ENCODE data around the gene NKX6-1.

NKX6-1 gene

DNA sequence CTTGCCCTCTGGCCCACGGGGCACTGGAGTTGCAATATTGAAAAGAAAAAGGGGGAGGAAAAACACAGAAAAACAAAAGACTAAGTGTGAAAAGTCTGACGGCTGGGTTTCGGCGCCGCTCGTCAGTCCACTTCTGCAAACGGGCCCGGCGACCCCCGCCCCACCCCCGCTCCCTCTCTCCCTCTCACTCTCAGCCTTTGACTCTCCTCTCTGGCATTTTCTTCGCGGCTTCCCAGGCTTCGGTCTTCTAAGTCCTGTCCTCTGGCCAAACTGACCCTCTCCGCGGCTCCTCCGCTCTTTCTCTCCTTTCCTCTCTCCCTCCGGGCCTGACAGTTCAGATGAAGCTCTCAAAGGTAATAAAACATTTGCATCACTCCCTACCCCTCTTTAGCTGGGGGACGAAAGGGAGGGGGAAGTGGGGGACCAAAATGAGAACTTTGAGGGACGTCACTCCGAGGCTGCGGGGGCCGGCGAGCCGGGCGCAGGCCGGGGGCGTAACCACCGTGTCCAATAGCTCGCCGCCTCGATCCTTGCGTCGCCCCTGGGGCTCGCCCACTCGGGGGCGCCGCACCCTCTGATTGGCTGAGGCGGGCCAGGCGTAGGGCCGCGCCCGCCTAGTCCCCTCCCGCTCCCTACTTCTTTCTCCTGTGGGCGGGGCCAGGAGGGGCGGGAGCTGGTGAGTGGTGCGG is at the start of gene NKX6-1:
Gene NKX6-1 (minus strand): TSS at position 358 of the 689 bp plus-strand sequence. CDS start 1,064 bp downstream, outside the sequence.
- no peak for DNase-seq

DNA sequence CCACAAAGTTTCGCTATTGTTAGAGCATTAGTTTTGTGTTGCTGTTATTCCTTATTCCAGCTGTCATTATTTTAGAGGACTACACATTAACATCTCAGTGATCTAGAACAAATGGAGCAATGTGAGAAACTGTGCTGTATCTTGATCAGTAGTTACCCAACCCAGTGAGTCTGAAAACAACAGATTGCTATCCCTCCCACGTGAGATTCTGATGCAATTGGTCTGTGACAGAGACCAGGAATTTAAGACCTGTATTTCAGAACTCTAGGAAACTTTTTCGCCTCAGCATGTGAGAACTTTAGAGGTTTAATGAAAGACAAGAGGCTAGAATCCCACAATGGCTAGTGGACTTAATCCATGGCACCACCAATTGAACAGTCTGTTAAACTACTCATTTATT is 48.1 kb upstream of the NKX6-1 start:
- no peak for DNase-seq

DNA sequence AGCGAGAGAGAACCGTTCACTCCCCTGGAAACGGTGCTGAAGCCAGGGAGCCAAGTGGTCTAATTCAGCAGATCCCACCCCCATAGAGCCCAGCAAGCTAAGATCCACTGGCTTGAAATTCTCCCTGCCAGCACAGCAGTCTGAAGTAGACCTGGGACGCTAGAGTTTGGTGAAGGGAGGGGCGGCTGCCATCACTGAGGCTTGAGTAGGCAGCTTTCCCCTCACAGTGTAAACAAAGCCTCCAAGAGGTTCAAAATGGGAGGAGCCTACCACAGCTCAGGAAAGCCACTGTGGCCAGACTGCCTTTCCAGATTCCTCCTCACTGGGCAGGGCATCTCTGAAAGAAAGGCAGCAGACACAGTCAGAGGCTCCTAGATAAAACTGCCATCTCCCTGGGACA is 46.0 kb upstream of the NKX6-1 start:
- DNase-seq: no peak

DNA sequence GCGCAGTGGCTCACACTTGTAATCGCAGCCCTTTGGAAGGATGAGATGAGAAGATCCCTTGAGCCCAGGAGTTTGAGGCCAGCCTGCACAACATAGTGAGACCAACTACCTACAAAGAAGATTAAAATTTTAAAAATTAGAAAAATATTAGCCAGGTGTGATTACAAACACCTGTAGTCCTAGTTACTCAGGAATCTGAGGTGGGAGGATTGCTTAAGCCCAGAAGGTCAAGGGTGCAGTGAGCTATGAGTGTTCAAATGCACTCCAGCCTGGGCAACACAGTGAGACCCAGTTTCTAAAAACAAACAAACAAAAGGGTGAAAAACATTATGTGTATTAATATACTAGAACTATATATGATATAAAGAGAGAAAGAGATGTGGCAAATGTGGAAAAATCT is 36.8 kb upstream of the NKX6-1 start:
- DNase-seq: no peak

DNA sequence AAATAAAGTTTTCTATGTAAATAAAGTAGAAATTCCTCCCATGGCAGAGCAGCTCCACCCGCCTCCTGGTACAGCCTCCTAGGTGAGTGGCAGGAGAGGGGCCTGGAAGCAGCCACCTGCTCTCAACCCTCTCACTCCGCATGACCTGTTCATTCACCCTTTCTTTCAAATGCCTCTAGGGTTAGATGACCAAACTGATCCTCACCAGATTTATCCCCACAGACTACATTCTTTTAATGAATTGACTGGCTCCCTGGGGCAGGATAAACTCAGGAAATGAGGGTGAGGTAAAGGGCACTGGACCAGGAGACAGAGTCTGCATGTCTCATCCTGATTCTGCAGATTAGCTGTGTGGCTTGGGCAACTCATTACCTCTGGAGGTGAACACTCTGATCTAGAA is 32.6 kb upstream of the NKX6-1 start:
- DNase-seq: no peak

DNA sequence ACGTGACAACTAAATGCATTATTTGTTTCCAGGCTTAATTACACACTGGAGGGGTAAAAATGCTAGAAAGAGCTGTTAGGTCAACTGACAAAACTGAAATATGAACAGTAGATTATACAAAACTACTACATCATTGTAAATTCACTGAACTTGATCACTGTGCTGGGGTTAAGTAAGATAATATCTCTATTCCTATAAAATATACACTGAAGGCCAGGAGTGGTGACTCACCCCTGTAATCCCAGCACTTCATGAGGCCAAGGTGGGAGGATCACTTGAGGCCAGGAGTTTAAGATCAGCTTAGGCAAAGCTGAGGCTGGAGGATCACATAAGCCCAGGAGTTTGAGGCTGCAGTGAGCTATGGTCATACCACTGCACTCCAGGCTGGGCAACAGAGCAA is 31.8 kb upstream of the NKX6-1 start:
- DNase-seq: no peak

DNA sequence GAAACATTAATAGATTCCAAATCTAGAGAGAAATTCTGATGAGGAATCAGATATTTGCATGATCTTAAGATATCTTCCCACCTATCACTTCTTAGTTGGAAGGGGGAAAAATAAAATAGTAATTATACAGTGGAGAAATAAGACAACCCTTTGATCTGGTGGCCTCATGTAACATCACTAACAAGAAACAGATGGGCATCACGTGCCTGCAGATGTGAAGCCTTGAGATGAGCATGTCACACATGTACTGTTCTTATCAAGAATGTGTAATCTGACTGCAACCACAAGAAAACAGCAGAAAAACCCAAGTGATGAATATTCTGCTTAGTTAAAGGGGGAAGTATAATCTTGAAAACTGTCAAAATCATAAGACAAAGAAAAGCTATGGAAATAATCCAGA is 31.4 kb upstream of the NKX6-1 start:
- no peak for DNase-seq

DNA sequence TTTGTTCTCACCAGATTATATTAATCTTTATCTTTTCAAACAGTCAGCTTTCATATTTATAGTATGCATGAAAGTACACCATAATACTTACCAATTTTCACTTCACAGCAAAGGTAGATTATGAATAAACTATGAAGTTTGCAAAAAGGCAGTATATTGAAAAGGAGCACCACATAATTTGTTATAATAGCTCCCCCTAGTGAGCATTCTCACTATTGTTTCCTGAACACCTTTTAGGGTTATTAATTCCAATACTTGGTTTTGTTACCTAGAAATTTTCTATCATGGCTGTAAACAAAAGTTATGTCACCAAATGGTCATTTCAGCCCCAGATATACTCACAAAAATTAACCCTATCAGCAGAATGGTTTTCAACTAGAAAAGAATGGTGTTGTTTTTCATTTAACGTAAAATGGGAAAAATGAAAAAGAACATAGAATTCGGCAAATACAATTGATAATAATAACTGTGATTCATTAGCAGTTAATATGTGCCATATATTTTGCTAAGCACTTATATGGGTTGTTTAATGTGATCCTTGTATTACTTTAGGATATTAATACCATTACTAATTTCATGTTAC is 30.2 kb upstream of the NKX6-1 start:
- no peak for DNase-seq

DNA sequence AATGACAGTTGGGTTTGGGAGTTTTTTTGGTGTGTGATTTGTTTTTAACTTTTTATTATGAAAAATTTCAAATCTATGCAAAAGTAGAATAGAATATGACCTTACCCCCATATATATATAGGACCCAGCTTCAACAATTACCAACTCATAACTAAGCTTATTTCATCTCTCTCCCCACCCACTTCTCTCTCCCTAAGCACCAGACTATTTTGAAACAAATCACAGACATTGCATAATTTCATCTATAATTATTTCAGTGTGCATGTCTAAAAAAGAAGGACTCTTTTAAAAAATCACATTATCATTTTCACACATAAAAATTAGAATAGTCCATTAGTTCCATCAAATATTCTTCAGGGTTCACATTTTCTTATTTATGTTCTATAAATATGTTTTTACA is 28.3 kb upstream of the NKX6-1 start:
- DNase-seq: no peak

DNA sequence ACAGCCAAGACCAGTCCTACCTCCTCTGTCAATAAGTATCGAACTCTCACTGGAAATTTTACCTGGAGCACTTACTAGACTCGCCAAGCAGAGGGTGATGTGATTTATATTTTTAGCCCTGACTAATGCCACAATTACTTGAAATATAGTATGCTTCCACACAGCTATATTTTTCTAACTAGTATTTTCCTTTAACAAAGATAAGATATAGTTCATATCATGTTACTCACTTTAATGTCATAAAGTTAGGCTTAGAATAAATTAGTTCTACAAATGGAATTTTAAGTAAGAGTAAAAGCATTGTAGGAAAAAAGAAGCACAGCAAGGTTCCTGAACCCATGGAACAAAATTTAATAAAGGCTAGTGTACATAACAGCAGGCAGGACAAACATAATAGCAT is 16.0 kb upstream of the NKX6-1 start:
- DNase-seq: no peak

DNA sequence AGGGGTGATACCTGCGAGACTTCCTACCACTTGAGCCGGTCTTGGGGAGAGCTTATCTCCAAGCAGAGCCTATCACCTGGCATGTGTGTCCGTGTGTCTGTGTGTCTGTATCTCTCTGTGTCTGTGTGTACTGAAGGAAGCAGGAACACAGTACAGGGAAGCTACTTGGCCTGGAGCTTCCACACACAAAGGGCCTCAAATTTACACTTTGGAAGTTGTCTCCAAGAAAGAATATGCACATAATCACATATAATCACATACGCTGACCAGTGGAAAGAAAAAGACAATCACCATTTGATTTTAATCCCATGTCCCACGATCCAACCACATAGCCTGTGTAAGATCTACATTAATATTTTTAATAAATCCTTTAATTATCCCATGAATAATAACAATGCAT is 13.2 kb upstream of the NKX6-1 start:
- no peak for DNase-seq

DNA sequence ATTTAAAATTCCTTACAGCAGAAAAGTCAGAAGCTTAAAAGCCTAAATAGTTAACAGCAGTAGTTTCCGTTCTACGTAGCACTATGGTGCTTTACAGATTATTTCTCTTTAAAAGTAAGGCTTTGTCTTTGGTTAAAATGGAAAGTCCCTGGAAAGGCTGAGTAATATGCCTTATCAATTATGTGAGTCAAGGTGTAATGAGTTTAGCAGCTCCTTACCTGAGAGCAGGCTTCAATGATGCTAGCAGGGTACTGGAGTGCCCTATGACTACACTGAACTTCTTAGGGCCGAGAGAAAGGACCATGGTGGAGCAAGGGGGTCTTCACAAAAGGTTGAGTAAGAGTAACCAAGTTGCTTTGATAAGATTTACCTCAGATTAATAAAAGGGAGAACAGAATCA is 12.6 kb upstream of the NKX6-1 start:
- no peak for DNase-seq

DNA sequence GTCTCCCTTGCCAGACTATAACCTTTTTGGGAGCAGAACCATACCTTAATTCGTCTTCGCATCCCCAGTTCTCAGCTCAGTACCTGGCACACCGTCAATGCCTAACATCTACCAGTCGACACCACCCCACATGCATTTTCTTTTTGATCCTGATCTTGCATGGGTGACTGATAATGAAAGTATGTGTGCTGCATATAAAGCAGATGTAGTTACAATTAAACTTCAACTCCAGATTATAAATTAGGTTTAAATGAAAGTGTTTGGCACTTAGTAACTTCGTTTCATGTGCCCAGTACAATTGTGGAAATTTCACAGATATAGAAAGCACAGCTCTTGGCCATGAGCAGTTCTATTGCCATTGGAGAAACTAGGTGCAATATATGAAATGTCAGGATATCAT is 8.8 kb upstream of the NKX6-1 start:
- no peak for DNase-seq

DNA sequence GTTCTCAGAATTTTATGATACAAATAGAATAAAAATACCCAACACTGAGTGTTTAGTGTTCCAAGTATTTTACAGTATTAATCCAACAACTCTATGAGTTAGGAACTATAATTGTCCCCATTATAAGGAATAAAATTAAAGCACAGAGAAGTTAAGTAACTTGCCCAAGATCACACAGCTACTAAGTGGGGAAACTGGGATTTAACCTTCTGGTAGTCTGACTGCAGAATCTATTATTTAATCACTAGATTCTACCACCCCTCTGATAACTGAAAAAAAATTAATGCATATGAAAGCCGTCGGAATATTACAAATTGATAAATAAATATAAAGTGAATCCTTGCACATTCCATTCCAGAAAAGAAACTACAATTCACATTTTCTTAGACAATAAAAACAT is 5.7 kb upstream of the NKX6-1 start:
- no peak for DNase-seq

DNA sequence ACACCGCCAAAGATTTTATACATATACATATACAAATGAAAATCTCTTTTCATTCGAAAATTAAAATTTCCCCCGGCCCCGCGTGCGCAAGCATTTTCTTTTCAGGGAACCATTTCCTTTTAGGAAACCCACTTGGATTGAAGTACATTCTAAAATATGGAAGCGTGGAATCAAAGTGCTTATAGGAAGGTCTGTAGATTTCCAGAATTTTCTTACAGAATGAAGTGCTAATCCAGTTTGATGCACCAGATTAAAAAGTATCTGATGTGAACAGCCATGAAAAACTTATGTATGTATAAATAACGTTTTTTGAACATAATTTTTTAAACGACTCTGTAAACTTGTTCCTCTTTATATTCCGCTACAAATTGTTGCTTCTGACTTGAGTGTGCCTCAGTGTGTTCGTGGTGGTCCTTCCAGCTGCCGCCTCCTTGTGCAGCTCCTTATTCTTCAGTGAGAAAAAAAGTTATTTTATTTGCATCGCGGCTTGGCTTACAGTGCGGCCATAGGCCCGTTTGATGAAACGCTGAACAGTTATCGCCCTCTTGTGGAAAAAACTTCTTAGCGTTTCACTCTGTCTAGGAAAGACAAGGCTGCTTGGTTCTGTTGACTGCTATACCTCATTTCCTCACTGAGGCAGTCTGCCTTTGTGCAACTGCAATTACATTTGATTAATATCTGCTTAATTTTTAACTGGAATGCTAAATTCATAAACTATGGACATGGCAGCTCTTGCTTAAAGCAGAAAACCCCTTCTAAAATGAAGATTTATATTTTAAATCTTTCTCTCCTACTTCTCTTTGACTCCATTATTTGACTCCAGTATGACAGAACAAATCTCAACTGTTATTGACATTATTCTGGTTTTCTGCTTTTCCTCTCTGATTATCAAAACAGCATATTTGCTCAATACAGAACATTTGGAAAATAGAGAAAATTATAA is 4.7 kb upstream of the NKX6-1 start:
- no peak for DNase-seq

DNA sequence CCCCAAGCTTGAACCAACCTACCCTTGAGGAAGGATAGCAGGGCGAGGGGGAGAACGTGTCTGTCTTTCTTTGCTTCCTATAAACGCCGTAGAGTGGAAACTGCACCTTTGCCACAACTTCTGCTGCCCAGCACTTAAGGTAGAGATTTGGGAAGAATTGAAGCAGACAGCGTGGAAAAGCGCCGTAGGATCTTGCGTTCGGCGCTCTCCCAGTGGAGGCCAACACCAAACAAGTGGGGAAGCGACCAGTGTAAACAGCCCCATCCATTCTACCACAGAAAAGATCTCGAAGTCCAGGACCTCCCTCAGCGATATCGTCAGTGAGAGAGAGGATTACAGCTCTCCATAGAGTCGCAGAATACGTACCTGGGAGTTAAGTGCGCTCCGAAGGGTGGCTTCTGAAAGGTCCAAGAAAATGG is 3.9 kb upstream of the NKX6-1 start:
- DNase-seq: no peak

DNA sequence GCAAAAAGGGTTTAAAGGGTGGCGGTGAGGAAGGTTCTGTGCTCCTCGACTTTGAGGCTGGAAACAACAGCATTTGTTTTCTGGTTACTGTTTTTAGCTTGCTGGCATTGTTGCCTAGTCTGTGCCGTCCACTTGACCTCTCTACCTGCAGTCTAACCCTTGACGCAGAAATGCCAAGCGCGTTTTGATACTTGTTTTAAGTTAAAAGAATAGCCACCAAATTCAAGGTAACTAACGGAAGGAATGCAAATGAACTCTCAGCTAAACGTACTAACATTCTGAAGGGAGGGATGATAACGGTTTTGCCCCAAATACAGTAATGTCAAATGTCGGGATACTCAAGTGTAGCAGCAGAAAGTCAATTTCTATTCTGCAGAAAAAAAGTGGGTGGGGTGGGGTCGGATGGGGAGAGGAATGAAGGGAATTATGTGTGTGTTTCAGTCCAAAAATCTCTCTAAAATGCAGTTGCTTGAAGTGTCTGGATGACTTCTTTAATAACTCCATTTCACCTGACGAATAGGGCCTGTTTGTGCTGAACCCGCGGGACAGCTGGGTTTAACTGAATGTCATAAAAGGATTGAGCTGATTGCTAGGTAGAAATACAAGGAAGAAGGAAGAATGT is 3.4 kb upstream of the NKX6-1 start:
- DNase-seq: no peak

DNA sequence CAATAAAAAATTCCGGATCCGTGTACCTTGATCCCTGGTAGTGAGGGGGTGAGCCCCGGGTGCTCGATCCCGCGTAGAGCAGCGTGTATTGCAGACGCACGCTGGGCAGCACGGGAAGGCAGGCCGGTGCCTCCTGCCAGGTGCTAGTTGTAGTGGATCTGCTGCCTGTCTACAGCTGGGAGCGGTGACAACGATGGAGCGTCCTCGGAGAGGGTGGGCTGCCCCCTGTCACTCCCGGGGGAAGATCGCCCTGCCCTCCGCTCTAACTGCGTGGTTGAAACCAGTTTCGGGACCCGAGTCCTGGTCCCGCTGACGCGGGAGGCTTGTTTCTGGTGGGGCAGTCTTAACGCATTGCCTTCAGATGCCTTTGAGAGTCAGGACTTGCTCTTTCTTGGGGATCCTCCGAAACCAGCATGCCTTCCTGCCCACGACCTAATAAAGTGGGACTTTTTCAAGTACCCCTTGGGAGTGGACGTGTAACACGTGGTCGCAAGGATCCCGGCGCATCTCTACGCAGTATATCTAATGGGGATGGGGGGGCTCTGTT is 2.7 kb upstream of the NKX6-1 start:
- no peak for DNase-seq

DNA sequence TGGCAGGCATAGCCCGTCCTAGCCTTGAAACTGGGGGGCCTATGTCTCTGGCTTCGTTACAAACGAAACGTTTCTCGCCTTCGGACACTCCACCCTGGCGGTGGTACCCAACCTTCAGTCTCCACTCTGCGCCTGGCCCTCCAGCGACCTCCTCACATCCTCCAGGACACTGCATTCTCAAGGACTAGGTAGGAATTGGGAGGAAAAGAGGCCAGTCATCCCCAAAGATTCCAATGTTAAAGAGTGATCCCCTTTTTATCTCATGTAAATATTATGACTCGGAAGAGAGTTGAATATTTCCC is 2.1 kb upstream of the NKX6-1 start:
- no peak for DNase-seq

DNA sequence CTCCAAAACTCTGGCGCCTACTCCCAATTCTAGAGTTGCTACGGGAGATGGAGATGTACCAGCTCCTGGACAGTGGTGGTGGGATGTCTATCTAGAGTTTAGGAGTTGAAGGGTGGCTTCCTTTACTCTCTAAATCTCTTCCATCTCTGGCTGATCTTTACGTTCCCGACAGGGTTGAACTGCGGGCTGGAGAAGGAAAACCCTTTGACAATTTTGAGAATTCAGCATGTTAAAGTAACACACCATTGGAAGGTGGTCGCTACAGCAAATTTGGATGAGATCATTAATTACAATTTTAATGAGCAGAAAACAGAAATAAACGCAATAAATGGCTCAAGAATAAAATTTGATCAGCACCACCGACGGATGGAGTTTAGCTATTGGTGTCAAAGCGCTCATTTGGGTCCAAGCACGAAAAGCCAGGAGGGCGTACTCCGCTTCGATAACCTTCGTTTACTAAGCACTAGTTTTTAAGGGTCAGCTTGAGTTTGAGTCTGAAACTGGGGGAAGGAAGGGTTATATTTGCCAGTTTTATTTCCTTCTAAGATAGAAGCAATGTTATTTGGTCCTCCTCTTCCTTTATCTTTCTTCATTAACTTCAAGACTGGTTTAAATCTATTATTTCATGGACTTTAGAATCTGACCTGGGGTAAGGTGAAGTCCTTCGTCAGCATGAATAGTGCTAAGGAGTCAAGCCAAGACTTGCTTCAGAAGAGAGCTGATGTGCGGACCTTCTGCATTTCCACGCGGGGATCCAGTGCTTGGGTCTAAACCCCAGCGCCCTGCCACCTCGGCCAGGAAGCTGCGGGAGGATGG is 1.5 kb upstream of the NKX6-1 start:
- DNase-seq: no peak

DNA sequence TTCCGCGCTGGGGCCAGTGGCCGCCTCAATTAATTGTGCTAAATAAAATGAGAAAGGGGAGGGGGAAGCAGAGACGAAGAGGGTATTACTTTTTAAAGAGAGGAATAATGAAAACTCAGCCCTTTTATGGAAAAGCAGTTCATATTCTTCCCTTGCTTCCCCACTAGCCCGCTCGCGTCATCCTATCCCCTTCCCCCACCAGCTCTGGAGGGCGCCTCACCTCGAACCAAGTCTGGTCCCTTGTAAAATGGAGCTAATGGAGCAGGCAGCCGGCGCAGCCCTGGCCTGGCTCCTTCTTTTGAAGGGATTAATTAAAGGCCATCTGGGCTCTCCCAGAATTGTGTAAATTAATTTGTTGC is 511 bp upstream of the NKX6-1 start:
- no peak for DNase-seq

DNA sequence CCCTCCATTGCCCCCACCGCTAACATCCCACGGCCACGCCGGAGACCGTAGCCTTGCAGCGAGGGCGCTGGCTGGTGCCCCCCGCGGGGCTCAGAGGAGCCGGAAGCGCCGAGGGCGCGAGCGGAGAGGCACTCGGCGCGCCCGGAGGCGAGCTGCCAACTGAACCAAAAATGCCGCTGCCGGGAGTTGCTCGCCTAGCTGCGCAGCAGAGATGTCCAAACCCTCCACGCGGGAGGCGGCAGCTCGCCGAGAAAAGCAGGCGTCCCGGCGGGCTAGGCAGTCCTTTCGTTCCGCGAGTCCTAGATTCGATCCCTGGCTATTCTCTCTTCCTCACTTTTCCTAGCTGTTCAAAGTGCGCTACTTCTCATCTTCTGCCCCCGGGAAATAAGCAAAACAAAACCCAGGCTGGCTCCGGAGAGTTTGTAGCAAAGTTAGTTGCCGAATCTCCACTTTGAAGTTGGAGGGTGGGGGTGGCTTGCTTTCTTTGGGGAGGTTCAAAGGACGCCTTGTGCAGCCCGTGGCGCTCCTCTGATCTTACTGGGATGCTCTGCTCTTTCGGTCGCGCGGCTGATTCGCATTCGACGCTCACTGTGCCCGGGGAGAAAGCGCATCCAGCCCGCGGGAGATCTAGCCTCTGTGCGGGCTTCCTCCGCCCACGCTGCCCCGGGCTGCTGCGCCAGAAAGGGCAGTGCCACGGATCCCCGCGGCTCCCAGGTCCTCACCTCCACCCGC is 723 bp downstream of the NKX6-1 start:
- DNase-seq: no peak

Data from activated CD4-positive, alpha-beta T cell treated with anti-CD3 and anti-CD28 coated beads, Interleukin-2, amount 50 U/mL, for 4 hours (primary cell).